Lung (tissue), 12 donors: Measurements from ENCODE around the gene TMEM11. TPM values are rescaled to one million over a fixed set of nuclear protein-coding genes. Genes with fewer than 3 reads are reported as not detected.

ENCODE experiments used
- ATAC-seq: fragments of 200-7000 bp; cut with Tn5 transposase; one replicate; pipeline ENCODE4 v1.9.1; 2020; ENCODE audit warnings: moderate number of reproducible peaks; ENCODE audit not compliant: insufficient read depth, low FRiP score
- DNase-seq, 3 donors: peaks; one replicate each; pipeline ENCODE4 v3.0.0-alpha.2; 2013 to 2017
- H3K27ac ChIP-seq, 2 donors: one replicate each; pipeline ENCODE4 v1.5.1; 2013; ENCODE audit warnings: mild to moderate bottlenecking in 2 of 2, moderate library complexity in 2 of 2, control low read depth in 1 of 2, inconsistent platforms in 1 of 2, low read depth in 1 of 2, low read length in 1 of 2
- H3K27me3 ChIP-seq, 3 donors: one replicate each; pipeline ENCODE4 v1.5.1; 2013; ENCODE audit warnings: low read length in 2 of 3; ENCODE audit not compliant: control insufficient read depth in 3 of 3, insufficient read depth in 3 of 3
- H3K36me3 ChIP-seq, 4 donors: one replicate each; pipeline ENCODE4 v1.5.1; 2013; ENCODE audit warnings: low read length in 4 of 4, mild to moderate bottlenecking in 1 of 4, moderate library complexity in 1 of 4; ENCODE audit not compliant: control insufficient read depth in 4 of 4, insufficient read depth in 4 of 4
- H3K4me1 ChIP-seq, 5 donors: one replicate each; pipeline ENCODE4 v1.5.1; 2013; ENCODE audit warnings: low read length in 5 of 5, mild to moderate bottlenecking in 2 of 5, moderate library complexity in 1 of 5; ENCODE audit not compliant: control insufficient read depth in 5 of 5, insufficient read depth in 5 of 5
- H3K4me3 ChIP-seq: one replicate; pipeline ENCODE4 v1.5.1; 2013; ENCODE audit warnings: mild to moderate bottlenecking, control low read depth, moderate library complexity
- H3K9ac ChIP-seq, 2 donors: one replicate each; pipeline ENCODE4 v1.5.1; 2013; ENCODE audit warnings: low read length in 2 of 2, control low read depth in 1 of 2; ENCODE audit not compliant: insufficient read depth in 1 of 2
- H3K9me3 ChIP-seq, 4 donors: one replicate each; pipeline ENCODE4 v1.5.1; 2013; ENCODE audit warnings: low read length in 3 of 4, mild to moderate bottlenecking in 1 of 4, moderate library complexity in 1 of 4; ENCODE audit not compliant: control insufficient read depth in 4 of 4, insufficient read depth in 3 of 4
- WGBS, 2 donors: extraction: QIAGEN DNeasy Blood & Tissue Kit; methylation state at CpG; one replicate each; pipeline ENCODE4 v1.1.7; 2013; 5-methylcytosine and 5-hydroxymethylcytosine counted together
- polyA plus RNA-seq, 2 donors: library from polyadenylated mRNA; stranded (reverse); fragments of 200-250 nt; gene quantifications; one replicate each; pipeline ENCODE4 v1.2.1, GENCODE V29; 2013
- total RNA-seq, 2 donors: library from RNA; depleted of rRNA in 1 of 2; stranded (reverse); fragments of >200 nt in 1 of 2; gene quantifications; one replicate each; pipeline ENCODE4 v1.2.1, GENCODE V29; 2014 to 2021
- TF ChIP-seq, protein P1 (sequence below): IDR thresholded peaks from 2 replicates; pipeline ENCODE4 v1.5.1; 2012; ENCODE audit warnings: mild to moderate bottlenecking; ENCODE audit errors: control extremely low read depth, extremely low read depth
- donor health status: control.
- donor health status: control.
- donor health status: Bipolar disorder and iron deficiency.
- donor health status: healthy.
- donor health status: DM: yes; HTN: yes; CAD: no.

The TMEM11 gene
- total and polyA plus RNA-seq, 4 donors = 12.1 to 29.4 (median 27.1) TPM

DNA sequence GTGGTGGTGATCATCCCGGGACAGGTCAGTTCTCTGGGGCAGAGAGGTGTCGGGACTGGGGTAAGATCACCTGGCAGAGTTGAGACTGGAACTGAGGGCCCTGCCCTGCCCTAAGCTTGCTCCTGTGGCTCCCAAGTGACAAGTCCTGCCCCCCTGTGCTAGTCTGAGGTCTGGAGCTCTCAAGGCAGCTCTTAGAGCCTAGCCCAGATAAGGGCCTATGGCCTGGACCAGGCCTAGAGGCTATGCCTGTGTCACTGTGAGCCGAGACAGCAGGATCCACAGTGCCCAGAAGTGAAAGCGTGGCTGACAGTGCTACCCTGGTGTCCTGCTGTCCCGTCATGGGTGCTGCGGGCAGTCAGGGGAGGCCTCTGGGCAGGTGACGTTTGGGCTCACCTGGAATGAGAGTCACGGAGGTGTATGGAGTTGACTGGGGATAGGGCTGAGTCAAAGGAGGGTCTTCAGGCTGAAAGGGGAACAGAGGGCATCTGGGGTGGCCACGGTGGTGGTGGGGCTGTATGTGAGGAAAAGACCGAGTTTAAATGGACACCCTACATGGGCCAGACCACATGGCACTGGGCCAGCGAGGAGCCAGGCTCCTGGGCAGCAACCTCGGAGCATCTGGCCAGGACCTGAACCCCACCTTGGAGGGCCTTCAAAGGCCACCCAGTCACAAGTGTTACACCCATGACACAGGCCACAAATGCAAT, 33.7 kb upstream of the TMEM11 start:
- ATAC-seq (no peak), DNase-seq (no peak)
- peaks cover 0 to 9% (median 3%) of the 10 kb centered on the region in 5 donors for H3K4me1 ChIP-seq
- WGBS, 2 donors = 89 to 92% methylated on average over 12 of the region's 12 CpGs
- no peaks in the 10 kb centered on the region for H3K9me3 ChIP-seq
- no peaks in the 10 kb centered on the region for H3K27me3 ChIP-seq
- no peak overlapping the region for H3K27ac ChIP-seq
- H3K36me3 ChIP-seq = peaks cover 0 to 9% (median 0%) of the 10 kb centered on the region in 4 donors
- TF ChIP-seq, protein P1, sequence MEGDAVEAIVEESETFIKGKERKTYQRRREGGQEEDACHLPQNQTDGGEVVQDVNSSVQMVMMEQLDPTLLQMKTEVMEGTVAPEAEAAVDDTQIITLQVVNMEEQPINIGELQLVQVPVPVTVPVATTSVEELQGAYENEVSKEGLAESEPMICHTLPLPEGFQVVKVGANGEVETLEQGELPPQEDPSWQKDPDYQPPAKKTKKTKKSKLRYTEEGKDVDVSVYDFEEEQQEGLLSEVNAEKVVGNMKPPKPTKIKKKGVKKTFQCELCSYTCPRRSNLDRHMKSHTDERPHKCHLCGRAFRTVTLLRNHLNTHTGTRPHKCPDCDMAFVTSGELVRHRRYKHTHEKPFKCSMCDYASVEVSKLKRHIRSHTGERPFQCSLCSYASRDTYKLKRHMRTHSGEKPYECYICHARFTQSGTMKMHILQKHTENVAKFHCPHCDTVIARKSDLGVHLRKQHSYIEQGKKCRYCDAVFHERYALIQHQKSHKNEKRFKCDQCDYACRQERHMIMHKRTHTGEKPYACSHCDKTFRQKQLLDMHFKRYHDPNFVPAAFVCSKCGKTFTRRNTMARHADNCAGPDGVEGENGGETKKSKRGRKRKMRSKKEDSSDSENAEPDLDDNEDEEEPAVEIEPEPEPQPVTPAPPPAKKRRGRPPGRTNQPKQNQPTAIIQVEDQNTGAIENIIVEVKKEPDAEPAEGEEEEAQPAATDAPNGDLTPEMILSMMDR = no peak
- no peak overlapping the region for H3K4me3 ChIP-seq
- no peak overlapping the region for H3K9ac ChIP-seq

DNA sequence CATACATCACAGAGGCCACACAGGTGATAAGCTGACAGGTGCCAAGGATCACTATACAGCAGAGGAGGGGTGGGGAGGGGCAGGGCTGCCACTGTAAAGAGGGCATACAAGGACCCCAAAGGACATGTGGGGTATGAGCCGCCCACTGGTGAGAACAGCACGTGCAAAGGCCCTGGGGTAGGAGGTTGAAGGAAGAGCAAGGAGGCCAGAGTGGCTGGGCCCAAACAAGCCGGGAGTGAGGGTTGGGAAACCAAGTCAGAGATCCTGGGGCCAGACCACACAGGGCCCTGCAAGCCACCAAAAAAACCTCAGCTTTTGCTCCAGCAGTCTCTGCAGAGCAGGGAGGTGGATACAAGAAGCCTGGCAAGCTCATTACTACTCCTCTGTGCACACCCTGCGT, 32.7 kb upstream of the TMEM11 start:
- peaks cover 0 to 19% (median 0%) of the 10 kb centered on the region in 4 donors for H3K36me3 ChIP-seq
- H3K4me3 ChIP-seq = no peak overlapping the region
- H3K9me3 ChIP-seq = no peaks in the 10 kb centered on the region
- WGBS, 2 donors = 96 to 98% methylated on average over 4 of the region's 4 CpGs
- H3K4me1 ChIP-seq = peaks cover 0 to 9% (median 0%) of the 10 kb centered on the region in 5 donors
- ATAC-seq = no peak
- H3K27me3 ChIP-seq = no peaks in the 10 kb centered on the region
- H3K9ac ChIP-seq = no peak overlapping the region
- no peak overlapping the region for H3K27ac ChIP-seq
- DNase-seq = no peak
- TF ChIP-seq, protein P1 = no peak

DNA sequence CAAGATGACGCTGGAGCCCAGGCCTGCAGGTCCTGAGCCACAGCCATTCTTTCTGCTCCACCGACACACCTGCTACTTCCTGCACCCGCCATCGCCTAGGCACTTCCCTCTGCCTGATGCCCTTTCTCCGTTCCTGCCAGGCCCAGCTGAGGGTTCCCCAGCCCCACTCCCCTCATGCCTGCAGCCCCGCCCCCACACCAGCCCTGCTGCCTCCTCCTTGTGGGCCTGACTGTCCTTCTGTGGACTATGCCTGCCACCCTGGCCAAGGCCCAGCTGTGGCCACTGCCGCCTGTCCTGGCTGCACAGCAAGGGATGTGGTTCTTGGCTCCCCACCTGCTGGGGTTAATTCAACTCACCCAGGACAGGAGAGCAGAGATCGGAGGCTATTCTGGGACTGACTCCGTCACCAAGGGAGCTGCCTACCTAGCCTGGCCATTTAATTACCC, 31.7 kb upstream of the TMEM11 start:
- ATAC-seq (no peak), DNase-seq (no peak)
- Histone ChIP-seq H3K36me3 (peaks cover 0 to 21% (median 0%) of the 10 kb centered on the region in 4 donors), H3K9me3 (no peaks in the 10 kb centered on the region), H3K27ac (no peak overlapping the region), H3K9ac (no peak overlapping the region), H3K27me3 (no peaks in the 10 kb centered on the region), H3K4me1 (peaks cover 0 to 5% (median 0%) of the 10 kb centered on the region in 5 donors), H3K4me3 (no peak overlapping the region)
- 57 to 73% methylated on average over 9 of the region's 9 CpGs for WGBS, 2 donors
- TF ChIP-seq, protein P1 = no peak
